HG03565 (cell line): ENCODE measurements around the gene GNAT1.
"Not testable (repeated sequence)": the region's sequence is repeated elsewhere in the genome, so short reads cannot be mapped to it uniquely, and the experiment has no call there.

ENCODE experiments used
- ATAC-seq: cut with Tn5 transposase; IDR thresholded peaks from one replicate; pipeline ENCODE4 v1.9.1; 2021; ENCODE audit warnings: mild to moderate bottlenecking, moderate library complexity; ENCODE audit not compliant: unreplicated experiment

The GNAT1 gene

DNA sequence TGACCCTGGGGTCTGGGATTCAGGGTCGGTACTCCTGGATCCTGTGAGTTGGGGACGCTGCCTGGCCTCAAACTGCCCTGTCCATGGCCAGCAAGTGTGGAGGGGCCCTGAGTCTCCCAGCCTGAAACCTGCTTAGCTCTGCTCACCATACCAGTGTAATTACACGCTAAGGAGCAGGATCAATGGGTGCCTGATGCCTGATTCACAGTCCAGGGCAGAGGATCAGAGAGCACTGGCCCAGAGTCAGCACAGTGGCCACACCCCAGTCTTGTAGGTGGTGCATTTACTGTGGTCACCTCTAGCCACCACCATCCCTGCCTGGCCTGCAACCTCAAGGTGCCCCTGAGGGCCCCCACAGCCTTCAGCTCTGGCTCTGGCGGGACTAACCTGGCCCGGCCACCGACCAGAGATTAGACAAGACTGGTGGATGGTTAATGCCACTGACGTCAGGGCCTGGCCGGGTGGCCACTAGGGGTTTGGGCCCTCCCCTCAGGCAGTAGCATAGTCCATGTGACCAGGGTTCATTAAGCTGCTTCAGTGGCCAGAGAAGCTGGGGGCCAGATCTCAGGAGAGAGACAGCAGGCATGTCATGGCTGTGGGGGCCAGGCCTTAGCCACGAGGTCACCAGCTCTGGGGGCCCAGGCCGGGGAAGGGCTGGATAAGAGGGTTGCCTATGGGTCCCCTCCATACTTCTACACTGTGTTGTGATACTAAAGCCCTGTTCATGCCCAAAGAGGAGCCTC, 10.3 kb downstream of the GNAT1 start:
- ATAC-seq: no peak

DNA sequence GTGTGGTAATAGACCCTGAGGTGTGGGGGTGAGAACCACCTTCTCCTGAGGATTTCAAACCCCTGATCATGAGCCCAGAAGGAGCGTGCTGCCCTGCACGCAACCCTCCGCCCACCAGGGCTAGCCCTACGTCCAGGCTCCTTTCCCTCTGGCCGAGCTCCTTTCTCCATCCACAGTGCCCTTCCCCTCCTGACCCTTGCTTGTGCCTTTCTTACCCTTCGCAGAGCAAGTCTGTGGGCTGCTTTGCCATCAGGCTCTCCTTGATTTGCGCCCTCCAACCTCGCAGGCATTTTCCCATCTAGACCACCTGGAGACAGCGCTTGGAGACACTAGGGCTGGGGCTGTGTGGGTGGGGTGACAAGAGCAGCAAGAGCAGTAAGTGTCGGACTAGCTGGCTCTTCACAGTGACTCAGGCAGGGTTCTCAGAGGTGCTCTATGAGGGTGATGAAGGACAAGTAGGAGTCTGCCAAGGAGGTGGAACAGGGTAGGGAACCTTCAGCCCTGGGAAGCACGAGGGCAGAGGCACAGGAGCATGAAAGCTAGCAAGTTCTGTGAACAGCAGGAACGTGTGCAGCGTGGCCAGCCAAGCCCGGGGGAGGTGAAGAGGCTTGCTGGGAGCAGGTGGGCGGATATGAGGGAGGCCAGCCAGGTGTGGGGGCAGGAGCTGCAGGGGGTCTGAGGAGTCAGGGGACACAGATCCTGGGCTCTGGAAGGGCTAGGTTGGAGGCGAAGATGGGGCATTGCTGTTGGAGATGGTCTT, 11.1 kb downstream of the GNAT1 start:
- no peak for ATAC-seq

DNA sequence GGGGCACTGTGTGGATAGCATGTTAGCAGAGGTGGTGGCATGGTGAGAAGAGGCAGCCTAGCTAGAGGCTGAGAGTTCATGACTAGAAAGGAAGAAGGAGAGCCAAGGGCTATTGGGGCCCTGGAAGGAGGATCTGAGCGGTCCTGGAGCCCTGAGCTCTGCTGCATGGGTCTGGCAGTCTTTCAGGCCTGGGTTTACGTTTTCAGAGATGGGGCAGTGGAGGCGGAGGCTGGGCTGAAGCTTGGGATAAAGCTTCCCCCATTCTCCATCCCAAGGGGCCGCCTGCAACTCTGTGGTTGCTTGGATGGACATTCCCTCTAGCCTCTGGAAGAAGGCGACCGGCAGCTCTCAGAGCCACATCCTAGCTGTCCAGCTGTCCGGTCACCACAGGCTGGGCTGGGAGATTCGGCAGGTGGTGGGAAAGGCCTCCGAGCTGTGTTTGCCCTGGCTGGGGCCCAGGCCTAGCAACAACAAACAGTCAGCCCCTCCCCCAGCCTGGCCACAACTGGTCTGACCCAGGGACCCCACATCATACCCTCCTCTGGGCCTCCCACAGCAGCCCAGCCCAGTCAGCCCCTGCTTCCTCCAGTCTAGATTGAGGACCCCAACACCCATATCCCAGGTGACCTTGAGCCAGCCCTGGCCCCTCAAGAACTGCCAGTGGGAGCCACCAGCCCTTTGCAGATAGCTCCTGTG, 11.9 kb downstream of the GNAT1 start:
- no peak for ATAC-seq

DNA sequence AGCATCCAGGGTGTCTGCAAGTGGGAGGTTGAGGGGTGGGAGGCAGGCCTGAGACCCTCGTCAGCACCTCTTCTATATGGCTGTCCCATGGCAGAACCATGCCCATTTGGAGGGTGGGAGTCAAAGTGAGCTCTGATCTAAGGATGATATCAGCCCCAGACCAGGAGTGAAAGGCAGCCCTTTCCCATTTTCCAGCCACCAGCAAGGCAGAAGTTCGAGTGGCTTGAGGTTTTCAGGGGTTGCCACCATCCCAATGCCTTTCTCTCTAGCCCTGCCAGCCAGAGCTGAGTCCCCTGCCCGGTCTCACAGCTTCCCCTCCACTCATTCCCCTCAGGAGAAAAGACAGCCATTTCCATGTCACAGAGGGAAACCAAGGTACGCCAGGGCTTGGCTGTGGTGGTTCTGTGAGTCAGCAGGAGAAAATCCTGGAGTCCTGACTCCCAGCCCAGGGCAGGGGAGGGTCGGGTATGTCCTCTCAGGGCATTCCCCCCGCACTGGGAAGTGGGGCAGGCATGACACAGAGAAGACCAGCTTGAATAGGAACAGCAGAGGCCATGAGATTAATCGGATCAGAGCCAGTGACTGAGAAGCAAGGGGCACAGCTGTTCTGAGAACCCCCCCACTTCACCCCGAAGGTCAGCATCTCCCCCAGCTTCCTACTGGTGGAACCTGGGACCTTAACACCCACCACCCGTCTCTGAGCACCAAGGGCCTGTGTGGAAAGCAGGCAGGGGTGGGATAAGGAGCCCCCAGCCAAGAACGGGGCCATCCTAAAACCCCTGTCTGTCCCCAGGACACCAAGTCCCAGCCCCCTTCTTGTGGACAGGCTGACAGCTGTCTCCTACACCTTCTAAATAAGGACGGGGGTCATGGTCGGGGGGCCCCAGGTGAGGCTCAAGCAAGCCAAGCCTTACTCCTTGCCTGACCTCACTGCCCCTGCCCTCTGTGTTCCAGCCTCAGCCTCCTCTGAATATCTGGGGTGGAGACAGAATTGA, 12.7 kb downstream of the GNAT1 start:
- no peak for ATAC-seq

DNA sequence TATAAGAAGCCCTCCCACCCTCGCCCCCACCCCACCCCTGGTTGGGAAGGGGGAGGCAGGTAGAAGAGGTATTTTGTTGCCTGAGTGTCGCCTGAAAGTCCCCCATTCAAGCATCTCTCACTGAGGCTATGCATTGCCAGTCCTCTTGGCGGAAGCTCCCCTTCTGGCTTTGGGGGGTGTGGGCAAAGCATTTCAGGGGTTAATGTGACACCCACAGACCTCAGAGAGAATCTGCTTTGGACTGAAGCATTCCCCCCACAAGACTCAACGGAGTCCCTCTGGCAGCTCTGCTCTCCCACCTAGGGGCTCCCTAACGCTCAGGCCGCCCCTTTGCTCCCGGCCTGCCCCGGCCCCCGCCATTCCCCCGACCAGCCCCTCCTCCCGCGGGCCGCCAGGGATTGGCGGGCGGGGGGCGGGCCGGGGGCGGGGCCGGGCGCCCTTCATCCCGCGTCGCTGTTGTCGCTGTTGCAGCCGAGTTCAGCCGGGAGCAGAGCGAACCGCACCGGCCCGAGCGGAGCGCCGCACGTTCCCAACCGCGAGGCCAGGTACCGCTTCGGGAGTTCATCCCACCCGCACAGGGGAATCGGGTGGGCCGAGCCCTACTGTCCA, 13.5 kb downstream of the GNAT1 start, which contains the start of gene SLC38A3:
Gene SLC38A3 (plus strand): TSS at position 468 of the 609 bp plus-strand sequence. CDS start 8,929 bp downstream, outside the sequence.
- no peak for ATAC-seq

DNA sequence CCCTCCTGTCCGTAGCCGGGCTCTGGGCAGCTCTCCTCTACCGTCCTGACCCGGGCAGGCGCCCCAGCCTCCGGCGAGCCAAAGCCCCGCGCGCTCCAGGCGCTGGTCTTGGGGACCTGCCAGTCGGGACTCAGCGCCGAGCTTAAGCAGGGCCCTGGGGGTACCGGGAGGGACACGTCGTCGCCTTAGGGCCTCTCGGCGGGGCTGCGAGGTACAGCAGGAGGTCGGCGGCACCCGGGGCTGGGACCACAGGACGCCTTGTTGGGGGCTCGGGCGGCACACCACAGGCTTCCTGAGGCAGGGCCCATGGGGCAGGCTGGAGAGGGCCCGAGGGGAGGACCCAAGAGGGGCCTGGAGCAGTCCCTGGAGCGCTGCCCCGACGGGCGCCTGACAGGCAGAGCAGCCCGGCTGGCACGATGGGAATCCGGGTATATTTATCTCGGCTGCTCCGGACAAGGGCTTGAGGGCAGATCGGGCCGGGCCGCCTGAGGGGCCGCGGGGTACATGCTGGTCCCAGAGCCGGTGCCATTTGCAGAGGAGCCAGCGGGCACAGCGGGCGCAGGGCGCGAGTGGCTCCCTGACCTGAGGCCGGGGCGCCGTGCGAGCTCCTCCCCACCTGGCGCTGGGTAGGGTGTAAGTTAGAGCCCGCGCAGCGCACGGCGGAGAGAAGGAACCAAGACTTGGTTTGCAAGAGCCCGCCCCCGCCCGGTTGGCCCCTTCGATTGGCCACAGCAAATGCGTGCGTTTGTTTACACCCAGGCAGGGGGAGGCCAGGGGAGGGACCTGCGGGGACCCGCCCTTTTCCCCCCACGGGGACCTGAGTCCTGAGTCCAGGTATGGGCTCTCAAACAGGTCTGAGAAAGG, 14.2 kb downstream of the GNAT1 start:
- ATAC-seq: no peak

DNA sequence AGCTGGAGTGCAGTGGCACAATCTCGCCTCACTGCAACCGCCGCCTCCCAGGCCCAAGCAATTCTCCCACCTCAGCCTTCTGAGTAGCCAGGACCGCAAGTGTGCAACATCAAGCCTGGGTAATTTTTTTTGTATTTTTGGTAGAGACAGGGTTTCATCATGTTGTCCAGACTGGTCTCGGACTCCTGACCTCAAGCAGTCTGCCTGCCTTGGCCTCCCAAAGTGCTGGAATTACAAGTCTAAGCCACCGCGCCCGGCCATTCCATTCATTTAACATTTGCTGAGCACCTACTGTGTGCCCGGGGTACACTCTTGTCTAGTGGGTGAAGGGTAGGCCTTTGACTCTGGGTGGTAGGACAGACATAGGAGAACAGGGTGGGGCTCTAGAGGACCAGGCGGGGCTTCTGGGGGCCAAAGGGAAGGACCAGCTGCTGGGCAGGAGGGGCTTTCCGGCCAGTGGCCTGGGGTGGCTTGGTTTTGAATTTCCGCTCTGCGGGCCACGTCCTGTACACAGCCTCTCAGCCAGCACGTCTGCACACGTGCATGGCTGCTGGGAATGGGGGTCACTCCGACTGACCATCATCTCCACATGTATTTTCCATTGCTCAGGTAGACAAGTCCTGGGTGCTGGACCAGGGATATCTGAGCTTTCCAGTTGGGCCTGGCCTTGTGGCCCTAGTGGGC, 16.1 kb downstream of the GNAT1 start:
- ATAC-seq: no peak

DNA sequence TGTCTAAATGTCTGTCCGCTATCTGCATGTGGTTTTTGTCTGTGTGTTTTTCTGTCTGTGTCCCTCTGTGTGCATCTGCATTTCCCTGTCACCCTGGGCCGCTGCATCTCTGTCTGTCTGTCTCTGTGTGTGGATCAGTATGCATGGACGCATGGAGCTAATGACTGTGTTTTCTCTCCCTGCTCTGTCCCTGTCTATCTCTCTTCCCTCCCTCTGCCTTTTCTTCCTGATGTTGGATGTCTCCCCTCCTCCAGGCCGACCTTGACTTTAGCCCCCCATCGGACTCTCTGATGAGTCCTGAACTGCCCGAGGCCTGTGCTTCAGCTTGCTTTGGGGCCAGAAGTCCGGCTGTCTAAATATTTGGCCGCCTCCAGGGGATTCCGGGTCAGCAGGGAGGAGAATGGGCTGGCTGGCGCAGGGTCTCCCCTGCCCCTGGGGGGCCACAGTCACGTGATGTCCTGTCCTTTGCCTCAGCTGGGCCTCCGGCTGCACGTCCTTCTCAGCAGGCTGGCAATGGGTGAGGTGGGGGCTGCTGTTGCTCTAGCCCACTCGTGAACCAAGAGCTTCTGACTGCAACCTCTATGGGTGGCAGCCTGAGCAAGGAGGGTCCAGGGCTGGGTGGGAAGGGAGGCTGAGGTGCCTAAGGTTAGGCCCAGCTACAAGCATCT, 17.4 kb downstream of the GNAT1 start:
- ATAC-seq: no peak

DNA sequence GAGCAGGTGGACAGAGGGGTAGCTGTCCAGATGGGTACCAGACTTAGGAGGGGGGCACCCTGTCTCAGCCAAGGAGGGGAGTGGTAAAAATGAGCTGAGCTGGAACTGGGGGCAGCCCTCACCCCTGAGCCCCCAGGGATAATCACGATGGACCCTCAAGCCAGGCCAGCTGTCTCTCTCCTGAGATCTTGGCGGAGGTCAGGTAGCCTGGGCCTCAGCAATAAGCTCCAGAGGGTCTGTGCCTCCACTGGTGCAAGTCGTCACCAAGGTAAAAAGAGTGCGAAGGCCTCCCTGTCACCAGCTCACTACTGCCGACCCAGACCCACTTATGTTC, 18.7 kb downstream of the GNAT1 start:
- ATAC-seq: no peak

DNA sequence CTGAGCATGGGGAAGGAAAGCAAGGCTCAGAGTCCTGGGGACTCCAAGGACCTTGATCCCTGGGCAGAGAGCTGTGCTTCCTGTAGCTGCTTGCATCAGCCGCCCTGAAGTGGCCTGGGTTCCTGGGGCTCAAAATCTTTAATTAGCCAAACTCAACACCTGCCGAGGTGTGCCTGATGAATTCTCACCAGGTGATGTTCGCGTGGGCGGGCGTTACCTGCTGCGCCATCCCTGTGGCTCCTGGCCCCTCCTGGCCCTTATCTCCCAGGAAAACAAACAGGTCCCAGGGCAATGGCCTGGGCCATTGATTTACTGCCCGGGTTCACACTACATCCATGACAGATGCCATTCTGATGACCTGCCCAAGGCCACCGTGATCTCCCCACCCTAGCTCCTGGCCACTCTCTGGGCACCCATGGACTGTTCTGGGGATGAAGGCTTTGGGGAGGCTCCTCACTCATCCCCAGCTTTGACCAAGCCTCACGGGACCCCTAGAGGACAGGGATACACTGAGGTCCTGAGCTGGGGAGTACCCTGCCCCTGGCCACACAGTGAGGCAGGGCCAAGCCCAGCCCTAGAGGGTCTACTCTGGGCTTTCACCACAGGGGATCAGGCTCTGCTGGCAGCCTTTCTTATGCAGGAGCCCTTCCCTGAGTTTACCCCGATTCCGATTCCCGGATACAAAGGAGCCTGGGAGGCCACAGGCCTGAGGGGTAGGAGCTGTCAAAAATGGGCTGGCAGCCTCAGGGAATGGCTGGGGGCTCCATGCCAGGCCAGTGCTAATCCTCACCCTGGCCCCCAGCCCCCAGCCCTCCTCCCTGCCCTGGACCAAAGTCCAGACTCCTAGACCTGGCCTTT, 19.3 kb downstream of the GNAT1 start:
- ATAC-seq: no peak

DNA sequence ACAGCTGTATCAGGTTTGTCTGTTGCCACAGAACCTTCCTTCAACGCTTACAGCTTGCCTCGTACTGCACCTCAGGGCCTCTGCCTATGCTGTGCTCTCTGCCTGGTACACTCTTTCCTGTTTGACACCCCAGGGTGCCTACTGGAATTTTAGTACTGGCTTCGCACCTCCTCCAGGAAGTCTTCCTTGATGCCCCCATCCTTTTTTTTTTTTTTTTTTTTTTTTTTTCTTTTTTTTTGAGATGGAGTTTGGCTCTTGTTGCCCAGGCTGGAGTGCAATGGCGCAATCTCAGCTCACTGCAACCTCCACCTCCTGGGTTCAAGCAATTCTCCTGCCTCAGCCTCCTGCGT, 19.9 kb downstream of the GNAT1 start:
- ATAC-seq: not testable (repeated sequence)

DNA sequence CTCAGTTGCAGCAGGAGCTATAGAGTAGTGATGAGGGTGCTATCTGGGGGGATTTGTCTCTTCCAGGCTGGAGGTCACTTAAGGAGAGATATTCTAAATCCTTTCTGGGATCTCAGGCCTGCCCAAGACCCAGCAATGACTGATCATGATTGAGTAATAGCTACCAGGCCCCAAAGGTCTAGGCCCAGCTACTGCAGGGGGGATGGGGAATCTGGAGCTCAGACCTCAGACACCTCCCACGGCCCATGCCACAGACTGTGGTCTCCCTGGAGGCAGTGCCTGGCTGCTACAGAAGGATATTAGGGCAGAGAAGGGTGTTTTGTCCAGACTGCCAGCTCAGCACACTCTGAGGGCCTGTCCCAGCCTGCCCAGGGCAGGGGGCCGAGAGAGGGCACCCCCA, 20.5 kb downstream of the GNAT1 start:
- no peak for ATAC-seq

DNA sequence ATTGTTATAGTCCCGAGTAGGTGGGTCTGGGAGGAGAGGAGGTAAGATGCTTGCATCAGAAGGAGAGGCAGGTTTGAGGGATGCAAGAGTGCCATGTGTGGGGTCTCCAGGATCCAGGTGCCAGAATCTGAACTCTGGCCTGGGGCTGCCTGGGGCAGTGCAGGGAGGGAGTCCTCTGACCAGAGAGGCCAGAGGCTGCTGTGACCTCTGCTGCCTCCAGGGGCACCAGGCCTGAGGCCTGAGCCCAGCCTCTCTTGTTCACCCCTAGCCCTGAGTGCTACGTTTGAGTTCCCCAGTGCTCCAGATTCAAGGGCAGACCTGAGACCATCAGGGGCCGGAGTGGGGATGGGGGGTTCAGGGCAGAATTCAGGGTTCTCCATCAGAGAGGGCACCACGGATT, 21.1 kb downstream of the GNAT1 start:
- ATAC-seq: no peak

DNA sequence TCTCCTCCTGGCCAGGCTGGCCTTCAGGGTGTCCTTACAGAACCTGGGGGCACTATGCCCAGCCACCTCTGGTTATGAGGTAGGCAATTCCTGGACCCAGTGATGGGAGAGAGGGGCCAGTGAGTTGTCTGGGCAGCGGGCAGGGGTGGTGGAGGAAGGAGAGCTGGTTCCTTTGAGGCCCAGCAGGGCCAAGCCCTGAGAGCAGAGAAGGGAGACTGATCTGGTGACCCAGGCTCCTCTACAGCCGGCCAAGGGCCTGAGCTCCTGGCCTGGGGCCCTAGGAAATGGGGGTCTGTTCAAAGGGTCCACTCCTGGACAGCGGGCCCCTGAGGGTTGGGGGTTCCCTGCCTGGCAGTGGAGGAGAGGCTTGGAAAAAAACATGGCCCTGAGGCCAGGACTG, 21.6 kb downstream of the GNAT1 start:
- ATAC-seq: no peak

DNA sequence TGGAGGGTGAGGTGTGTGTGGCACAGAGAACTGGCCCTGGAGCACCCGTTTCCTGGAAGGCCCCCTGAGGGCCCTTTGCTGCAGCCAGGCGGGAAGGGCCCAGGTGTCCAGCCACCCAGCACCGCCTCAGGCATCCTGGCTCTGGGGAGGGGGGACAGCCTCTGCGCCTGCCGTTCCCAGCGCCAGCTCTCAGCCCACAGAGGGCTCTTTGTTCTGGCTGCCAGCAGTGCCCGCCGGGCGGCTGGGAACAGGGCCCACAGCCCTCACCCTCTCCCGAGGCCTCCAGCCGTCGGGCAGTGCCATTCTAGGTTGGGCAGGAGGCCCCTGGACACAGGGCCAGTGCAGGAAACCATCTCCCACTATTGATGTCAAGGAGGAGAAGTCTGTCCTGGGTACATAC, 22.0 kb downstream of the GNAT1 start:
- no peak for ATAC-seq

DNA sequence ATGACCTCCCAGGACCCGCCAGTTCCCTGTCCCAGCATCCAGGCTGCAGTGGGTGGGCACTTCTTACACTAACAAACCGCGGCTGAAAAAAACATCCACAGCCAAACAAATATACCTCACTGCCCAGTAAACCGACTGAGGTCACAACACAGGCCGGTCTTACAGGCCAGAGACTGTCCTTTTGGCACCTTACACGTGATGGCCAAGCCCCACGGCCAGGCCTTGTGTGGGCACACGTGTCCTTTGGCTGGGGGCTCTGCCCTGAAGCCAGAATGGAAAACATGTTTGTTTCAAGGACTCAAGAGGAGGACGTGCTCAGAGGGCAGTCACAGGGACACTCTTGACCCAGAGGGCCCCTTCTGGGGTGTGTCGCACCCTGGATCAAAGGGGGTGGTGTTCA, 23.4 kb downstream of the GNAT1 start:
- no peak for ATAC-seq

DNA sequence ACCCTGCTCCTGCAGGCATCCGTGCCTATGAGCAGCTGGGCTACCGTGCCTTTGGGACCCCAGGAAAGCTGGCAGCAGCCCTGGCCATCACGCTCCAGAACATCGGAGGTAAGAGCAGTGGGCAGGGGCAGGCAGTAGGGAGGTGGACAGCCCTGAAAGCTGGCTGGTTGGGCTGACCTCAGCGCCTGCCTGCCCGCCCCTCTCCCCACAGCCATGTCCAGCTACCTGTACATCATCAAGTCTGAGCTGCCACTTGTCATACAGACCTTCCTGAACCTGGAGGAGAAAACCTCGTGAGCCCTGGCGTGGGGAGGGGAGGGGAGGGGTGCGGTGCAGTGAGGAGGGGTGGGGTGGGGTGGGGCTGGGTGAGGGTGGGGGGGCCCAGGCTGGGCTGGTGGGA, 24.1 kb downstream of the GNAT1 start:
- no peak for ATAC-seq
